IMR-90 (cell line): ENCODE data around the gene RASSF10. TPM values are rescaled to one million over a fixed set of nuclear protein-coding genes. Genes with fewer than 3 reads are reported as not detected.

Source experiments
- ATAC-seq: fragments of 200-7000 bp; cut with Tn5 transposase; 2 replicates; pipeline ENCODE4 v1.9.1; 2020; ENCODE audit warnings: low read depth, mild to moderate bottlenecking, moderate library complexity
- BruUV-seq: library from RNA; stranded (reverse); fragments of 400-500 nt; replicated peaks from 2 replicates; lab custom pipeline; 2021; lab: Mats Ljungman, UMichigan
- CTCF ChIA-PET: fragments of 300-600 bp; formaldehyde crosslinking; extraction: SDS; loops from one replicate; lab custom pipeline; 2021; ENCODE audit warnings: antibody characterized with exemption; lab: Yijun Ruan, JAX
- POLR2A ChIA-PET: fragments of 300-600 bp; sonication (Branson Sonifier 250); formaldehyde crosslinking; loops from one replicate; lab custom pipeline; 2022; ENCODE audit warnings: antibody characterized with exemption; ENCODE audit not compliant: unreplicated experiment; lab: Charles Lee
- DNase-seq: peaks from one replicate; pipeline ENCODE4 v3.0.0; 2013
- H2AFZ ChIP-seq: replicated peaks from 2 replicates; pipeline ENCODE3; 2013; ENCODE audit warnings: low read length, mild to moderate bottlenecking; ENCODE audit not compliant: poor library complexity
- H2AK5ac ChIP-seq: 2 replicates; pipeline ENCODE4 v1.6.1; 2013; ENCODE audit warnings: low read depth, low read length, inconsistent platforms
- H2AK9ac ChIP-seq: replicated peaks from 2 replicates; pipeline ENCODE3; 2013; ENCODE audit warnings: mild to moderate bottlenecking, low read depth, low read length, moderate library complexity; ENCODE audit not compliant: poor library complexity
- H2BK120ac ChIP-seq: 2 replicates; pipeline ENCODE4 v1.6.1; 2013; ENCODE audit warnings: low read depth, low read length, inconsistent platforms
- H2BK15ac ChIP-seq: 3 replicates; pipeline ENCODE4 v1.6.1; 2013; ENCODE audit warnings: low read depth, low read length, inconsistent platforms
- H2BK20ac ChIP-seq: 2 replicates; pipeline ENCODE4 v1.6.1; 2013; ENCODE audit warnings: low read depth, mild to moderate bottlenecking, inconsistent platforms, low read length, moderate library complexity
- H2BK5ac ChIP-seq: 2 replicates; pipeline ENCODE4 v1.6.1; 2013; ENCODE audit warnings: mild to moderate bottlenecking, low read depth, low read length, inconsistent platforms; ENCODE audit not compliant: poor library complexity, severe bottlenecking
- H3K14ac ChIP-seq: replicated peaks from 2 replicates; pipeline ENCODE4 v1.6.1; 2013; ENCODE audit warnings: low read depth, low read length, inconsistent platforms
- H3K18ac ChIP-seq: 2 replicates; pipeline ENCODE4 v1.6.1; 2013; ENCODE audit warnings: low read depth, low read length, control low read depth
- H3K23ac ChIP-seq: 2 replicates; pipeline ENCODE4 v1.6.1; 2013; ENCODE audit warnings: low read depth, low read length, inconsistent platforms
- H3K27ac ChIP-seq: 2 replicates; pipeline ENCODE4 v1.5.1; 2013; ENCODE audit warnings: mild to moderate bottlenecking, control low read depth, low read length; ENCODE audit not compliant: insufficient read depth
- H3K27me3 ChIP-seq: 2 replicates; pipeline ENCODE4 v1.6.1; 2013; ENCODE audit warnings: low read length; ENCODE audit not compliant: control insufficient read depth, insufficient read depth
- H3K36me3 ChIP-seq: 2 replicates; pipeline ENCODE4 v1.6.1; 2013; ENCODE audit warnings: low read length, mixed read lengths; ENCODE audit not compliant: control insufficient read depth, insufficient read depth
- H3K4ac ChIP-seq: 2 replicates; pipeline ENCODE4 v1.6.1; 2013; ENCODE audit warnings: low read depth, low read length, inconsistent platforms
- H3K4me1 ChIP-seq: 2 replicates; pipeline ENCODE4 v1.6.1; 2013; ENCODE audit warnings: low read length, mixed read lengths; ENCODE audit not compliant: control insufficient read depth, insufficient read depth
- H3K4me2 ChIP-seq: 2 replicates; pipeline ENCODE4 v1.6.1; 2013; ENCODE audit warnings: low read depth, mild to moderate bottlenecking, control low read depth, low read length, moderate library complexity
- H3K4me3 ChIP-seq: 2 replicates; pipeline ENCODE4 v1.5.1; 2013; ENCODE audit warnings: low read depth, mild to moderate bottlenecking, control low read depth, low read length, moderate library complexity; ENCODE audit not compliant: insufficient read depth
- H3K56ac ChIP-seq: 2 replicates; pipeline ENCODE4 v1.6.1; 2013; ENCODE audit warnings: low read length, inconsistent platforms; ENCODE audit not compliant: insufficient read depth; ENCODE audit errors: extremely low read depth
- H3K79me1 ChIP-seq, 2 experiments: 2 replicates each; pipeline ENCODE4 v1.6.1; 2013; ENCODE audit warnings: low read length in 2 of 2, inconsistent platforms in 1 of 2, low read depth in 1 of 2
- H3K9ac ChIP-seq: 2 replicates; pipeline ENCODE4 v1.6.1; 2013; ENCODE audit warnings: low read depth, low read length, control low read depth
- H3K9me1 ChIP-seq: 2 replicates; pipeline ENCODE4 v1.6.1; 2013; ENCODE audit warnings: low read length, inconsistent platforms; ENCODE audit not compliant: insufficient read depth
- H3K9me3 ChIP-seq: 2 replicates; pipeline ENCODE4 v1.6.1; 2013; ENCODE audit warnings: low read length; ENCODE audit not compliant: control insufficient read depth, insufficient read depth
- H4K20me1 ChIP-seq: 2 replicates; pipeline ENCODE4 v1.6.1; 2013; ENCODE audit warnings: low read length, inconsistent platforms; ENCODE audit not compliant: insufficient read depth
- H4K5ac ChIP-seq: 2 replicates; pipeline ENCODE4 v1.6.1; 2013; ENCODE audit warnings: mild to moderate bottlenecking, low read depth, low read length, control low read depth
- H4K8ac ChIP-seq, 2 experiments: 2 replicates each; pipeline ENCODE4 v1.6.1; 2013; ENCODE audit warnings: low read depth in 2 of 2, low read length in 2 of 2, control low read depth in 1 of 2, inconsistent platforms in 1 of 2
- H4K91ac ChIP-seq: 2 replicates; pipeline ENCODE4 v1.6.1; 2013; ENCODE audit warnings: low read depth, low read length, inconsistent platforms; ENCODE audit not compliant: insufficient read depth
- BHLHE40 ChIP-seq: fragments of 150-350 bp; IDR thresholded peaks from 2 replicates; pipeline ENCODE4 v1.6.1; 2016; ENCODE audit warnings: mild to moderate bottlenecking, low read depth, low read length
- CEBPB ChIP-seq: IDR thresholded peaks from 2 replicates; pipeline ENCODE4 v1.6.1; 2012; ENCODE audit warnings: low read depth, low read length, improper control_type of control experiment
- CHD1 ChIP-seq: IDR thresholded peaks from 2 replicates; pipeline ENCODE4 v1.6.1; 2012; ENCODE audit warnings: low read depth, low read length, improper control_type of control experiment
- CTCF ChIP-seq: conservative IDR thresholded peaks from 2 replicates; pipeline ENCODE4 v1.5.1; 2012; ENCODE audit warnings: mild to moderate bottlenecking, low read depth, low read length, improper control_type of control experiment
- ELK1 ChIP-seq: fragments of 150-350 bp; IDR thresholded peaks from 2 replicates; pipeline ENCODE4 v1.6.1; 2016; ENCODE audit warnings: low read depth, mild to moderate bottlenecking, low read length, moderate library complexity, borderline replicate concordance
- FOS ChIP-seq: fragments of 150-350 bp; IDR thresholded peaks from 2 replicates; pipeline ENCODE4 v1.6.1; 2016; ENCODE audit warnings: low read depth, low read length
- MAFK ChIP-seq: IDR thresholded peaks from 2 replicates; pipeline ENCODE4 v1.6.1; 2012; ENCODE audit warnings: low read depth, low read length, improper control_type of control experiment
- MAZ ChIP-seq: IDR thresholded peaks from 2 replicates; pipeline ENCODE4 v1.6.1; 2012; ENCODE audit warnings: low read depth, mild to moderate bottlenecking, low read length, improper control_type of control experiment, moderate library complexity, borderline replicate concordance
- MXI1 ChIP-seq: IDR thresholded peaks from 2 replicates; pipeline ENCODE4 v1.6.1; 2012; ENCODE audit warnings: low read depth, mild to moderate bottlenecking, low read length, moderate library complexity, borderline replicate concordance
- NFE2L2 ChIP-seq: fragments of 150-350 bp; IDR thresholded peaks from 2 replicates; pipeline ENCODE4 v1.6.1; 2016; ENCODE audit warnings: low read depth, mild to moderate bottlenecking, low read length
- POLR2A ChIP-seq: IDR thresholded peaks from 2 replicates; pipeline ENCODE4 v1.6.1; 2012; ENCODE audit warnings: mild to moderate bottlenecking, low read depth, low read length
- RAD21 ChIP-seq: IDR thresholded peaks from 2 replicates; pipeline ENCODE4 v1.6.1; 2012; ENCODE audit warnings: low read length, improper control_type of control experiment
- RCOR1 ChIP-seq: IDR thresholded peaks from 2 replicates; pipeline ENCODE4 v1.6.1; 2012; ENCODE audit warnings: mild to moderate bottlenecking, low read length, improper control_type of control experiment; ENCODE audit not compliant: insufficient replicate concordance
- RFX5 ChIP-seq: IDR thresholded peaks from 2 replicates; pipeline ENCODE4 v1.8.0; 2012; ENCODE audit warnings: low read depth, mild to moderate bottlenecking, low read length, moderate library complexity
- SMC3 ChIP-seq: fragments of 150-350 bp; IDR thresholded peaks from 2 replicates; pipeline ENCODE4 v1.6.1; 2016; ENCODE audit warnings: low read depth, mild to moderate bottlenecking, antibody characterized with exemption, low read length, moderate library complexity
- USF2 ChIP-seq: fragments of 150-350 bp; IDR thresholded peaks from 2 replicates; pipeline ENCODE4 v1.6.1; 2017; ENCODE audit warnings: mild to moderate bottlenecking, antibody characterized with exemption, low read length, low read depth
- WGBS, 2 experiments: methylation state at CpG; one replicate each; pipeline versions ENCODE4 v1.1.5 to v1.1.7; 2013; ENCODE audit warnings: missing lambda C conversion rate in 2 of 2; ENCODE audit not compliant: insufficient read length in 1 of 2; ENCODE audit errors: extremely low coverage in 2 of 2; 5-methylcytosine and 5-hydroxymethylcytosine counted together
- dilution Hi-C: fragments of 300-500 bp; cut with HindIII; formaldehyde crosslinking; loops from one replicate; pipeline ENCODE4 v1.14.3; 2018; ENCODE audit warnings: low sequenced_read_pairs; ENCODE audit not compliant: unreplicated experiment
- in situ Hi-C: fragments of 300-500 bp; cut with MboI; formaldehyde crosslinking; loops from 3 replicates; pipeline ENCODE4 v1.14.3; 2019; ENCODE audit warnings: low sequenced_read_pairs, inconsistent platforms, mixed read lengths
- intact Hi-C: fragments of 100-400 bp; cut with micrococcal nuclease; formaldehyde crosslinking; loops from 2 replicates; pipeline ENCODE4 v1.10.0; 2022
- polyA plus RNA-seq, 3 experiments: library from polyadenylated mRNA; depleted of rRNA; stranded (reverse); fragments of >200 nt; gene quantifications; 2 replicates each; pipeline ENCODE4 v1.2.3, GENCODE V29; 2012; ENCODE audit warnings: low replicate concordance in 1 of 3
- total RNA-seq: library from RNA; depleted of rRNA; stranded (reverse); fragments of >200 nt; gene quantifications from 2 replicates; pipeline ENCODE4 v1.2.3, GENCODE V29; 2012

RASSF10 gene
- total and polyA plus RNA-seq, 2 of the 4 experiments (the other 2 are of a cell fraction) = not detected

GRCh38 chr11:13045734-13046133 is 36.6 kb downstream of the RASSF10 start:
- in situ Hi-C loops = no loop called here
- DNase-seq = no peak
- no peak overlapping the region for H3K18ac ChIP-seq
- no peak overlapping the region for H4K5ac ChIP-seq
- no CpG with 5 or more reads among the region's 5 CpGs for WGBS, 2 experiments
- peaks cover 47% of the 10 kb centered on the region for H3K27me3 ChIP-seq
- ChIA-PET POLR2A (no interaction called here), CTCF (interaction anchor here (0.5 kb wide), 1 partner anchor 170 kb away, joined by 3 read pairs; no protein-coding TSS in a partner anchor)
- dilution Hi-C loops = no loop called here
- intact Hi-C loops = no loop called here
- H2BK5ac ChIP-seq = no peak overlapping the region
- H3K56ac ChIP-seq = no peak overlapping the region
- peaks cover 2% of the 10 kb centered on the region; the same call in 1 of the 2 replicates for H3K9me3 ChIP-seq
- no peak overlapping the region for H3K9ac ChIP-seq
- no peak overlapping the region for H4K8ac ChIP-seq
- no peaks in the 10 kb centered on the region for H4K20me1 ChIP-seq
- H3K36me3 ChIP-seq = no peaks in the 10 kb centered on the region
- H3K4me1 ChIP-seq = no peaks in the 10 kb centered on the region
- H3K14ac ChIP-seq = no peak overlapping the region
- no peak overlapping the region for H2AK9ac ChIP-seq
- H2BK120ac ChIP-seq = no peak overlapping the region
- H3K4me2 ChIP-seq = no peak overlapping the region
- H2AFZ ChIP-seq = no peak overlapping the region
- H2BK20ac ChIP-seq = no peak overlapping the region
- H3K79me1 ChIP-seq = no peaks in the 10 kb centered on the region
- H2BK15ac ChIP-seq = no peak overlapping the region
- no peak overlapping the region for H3K27ac ChIP-seq
- no peak for ATAC-seq
- no peak overlapping the region for H3K4me3 ChIP-seq
- 0 out of 2 replicates have a peak, but pooled peaks cover 2% of the 10 kb centered on the region for H3K9me1 ChIP-seq
- no TSS peak for BruUV-seq
- TF ChIP-seq POLR2A (no peak), FOS (no peak), RAD21 (no peak), ELK1 (no peak), SMC3 (no peak), MXI1 (no peak), MAZ (no peak), CEBPB (no peak), USF2 (no peak), CHD1 (no peak), NFE2L2 (no peak), RFX5 (no peak), BHLHE40 (no peak), MAFK (no peak), RCOR1 (no peak), CTCF (no peak)
- no peak overlapping the region for H3K4ac ChIP-seq
- H4K91ac ChIP-seq = no peak overlapping the region
- H2AK5ac ChIP-seq = no peak overlapping the region
- no peak overlapping the region for H3K23ac ChIP-seq
